HuH-7.5 (cell line): ENCODE measurements around the gene CCER1.

Source experiments
- DNase-seq: peaks from one replicate; pipeline ENCODE4 v3.0.0; 2011; ENCODE audit warnings: low spot score

Gene CCER1

DNA sequence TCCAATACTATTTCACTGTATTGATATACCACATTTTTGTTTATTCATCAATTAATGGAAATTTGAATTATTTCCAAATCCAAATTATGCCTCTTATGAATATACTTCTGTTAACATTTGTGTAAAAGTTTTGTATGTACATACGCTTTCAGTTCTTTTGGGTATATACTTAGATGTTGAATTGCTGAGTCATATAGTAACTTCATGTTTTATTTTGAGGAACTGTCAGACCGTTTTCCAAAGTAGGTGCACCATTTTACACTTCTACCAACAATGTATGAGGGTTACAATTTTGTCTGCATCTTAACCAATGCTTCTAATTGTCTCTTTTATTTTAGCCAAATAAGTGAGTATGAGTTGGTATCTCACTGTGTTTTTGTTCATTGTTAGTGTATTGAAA, 10.2 kb upstream of the CCER1 start:
- no peak for DNase-seq

DNA sequence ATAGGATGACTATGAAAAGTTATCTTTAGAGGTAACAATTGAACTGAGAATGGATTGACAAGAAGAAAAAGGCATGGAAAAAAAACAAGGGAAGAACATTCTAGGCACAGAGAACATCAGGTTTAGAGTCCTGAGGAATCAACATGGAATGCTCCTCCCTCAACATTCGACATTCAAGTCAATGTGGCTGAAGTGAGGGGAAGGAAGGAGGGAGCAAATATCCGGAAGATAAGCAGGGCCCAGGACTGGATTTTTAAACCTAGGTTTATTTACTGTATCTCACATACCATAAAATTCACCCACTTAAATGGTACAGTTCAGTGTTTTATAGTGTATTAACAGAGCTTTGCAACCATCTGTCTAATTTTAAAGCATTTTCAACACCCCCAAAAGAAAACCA, 9.6 kb upstream of the CCER1 start:
- DNase-seq, result no peak

DNA sequence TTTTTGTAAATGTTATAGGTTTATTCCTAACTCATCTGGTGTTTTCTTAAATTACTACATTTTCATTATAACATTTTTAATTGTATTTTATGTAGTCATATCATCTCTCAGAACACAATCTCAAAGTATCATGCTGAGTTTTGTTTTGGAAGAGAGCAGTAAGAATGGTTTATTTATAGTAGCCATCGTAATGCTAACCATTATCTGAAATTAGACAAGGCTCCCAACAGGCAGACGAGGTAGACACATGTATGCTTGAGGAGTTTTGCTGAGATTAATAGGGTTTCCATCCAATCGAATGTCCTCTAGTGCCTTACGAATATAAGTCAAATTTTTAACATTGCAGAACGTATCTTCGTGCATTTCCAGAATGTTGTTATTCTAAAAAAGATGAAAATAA, 9.0 kb upstream of the CCER1 start:
- DNase-seq, result no peak

DNA sequence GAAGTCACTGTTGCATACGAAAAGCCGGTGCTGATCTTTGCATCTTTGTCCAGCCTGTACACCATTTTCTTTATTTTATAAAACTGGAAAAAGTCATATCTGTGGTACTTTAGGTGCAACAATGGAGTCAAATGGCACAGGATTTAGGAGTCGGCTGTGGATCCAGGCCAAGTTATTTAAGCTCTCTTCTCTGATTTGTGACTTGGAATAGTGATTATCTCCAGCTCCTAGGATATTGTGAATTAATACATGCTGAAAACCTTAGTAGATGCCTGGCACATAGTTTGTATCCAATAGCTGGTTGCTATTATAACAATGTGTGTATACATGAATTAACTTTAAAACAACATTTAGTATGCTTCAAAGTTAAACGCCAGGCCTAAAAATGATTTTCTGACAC, 6.2 kb upstream of the CCER1 start:
- no peak for DNase-seq

DNA sequence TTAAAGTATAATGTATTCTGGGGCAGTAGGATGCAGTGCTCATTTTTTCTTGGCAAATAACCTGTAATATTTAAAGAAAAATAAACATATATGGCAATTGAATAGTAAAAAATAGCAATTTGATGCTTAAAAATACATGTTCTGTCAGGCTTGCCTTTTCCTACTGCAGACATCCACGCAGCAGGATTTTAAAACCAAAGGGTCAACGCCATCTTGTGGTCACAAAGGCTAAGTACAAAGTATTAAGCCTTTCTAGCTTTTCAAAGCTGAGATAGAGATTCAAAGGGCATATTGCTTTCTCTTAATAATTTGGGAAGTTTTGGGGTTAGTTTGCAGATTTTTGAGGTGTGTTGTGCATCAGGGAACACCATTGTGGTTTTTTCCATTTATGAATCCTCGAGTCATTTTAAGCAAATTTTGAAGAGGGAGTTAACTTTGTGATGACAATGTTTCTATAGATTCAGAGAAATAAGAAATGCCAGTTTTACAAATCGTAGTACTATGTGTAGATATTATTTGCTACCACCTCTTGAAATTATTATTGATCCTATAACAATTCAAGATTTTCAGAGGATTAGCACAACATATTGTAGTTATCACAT, 4.7 kb upstream of the CCER1 start:
- no peak for DNase-seq

DNA sequence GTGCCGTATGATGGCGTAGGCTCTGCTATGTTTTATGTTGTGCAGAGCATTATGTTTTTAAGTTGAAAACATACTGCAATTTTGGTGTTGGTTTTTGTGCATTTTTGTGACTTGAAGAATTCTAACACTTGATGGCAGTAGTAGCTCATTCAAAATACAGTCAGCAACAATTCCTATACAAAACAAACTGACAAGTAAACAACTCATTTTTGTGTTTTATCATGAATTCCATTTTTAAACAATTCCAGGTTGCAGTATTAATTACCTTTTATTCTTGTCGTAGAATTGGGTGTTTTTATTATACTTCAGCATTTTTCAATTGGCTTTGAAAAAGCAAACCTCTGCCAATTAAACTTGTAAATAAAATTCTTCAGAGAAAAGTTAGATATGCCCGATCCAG, 4.1 kb upstream of the CCER1 start:
- DNase-seq, result no peak

DNA sequence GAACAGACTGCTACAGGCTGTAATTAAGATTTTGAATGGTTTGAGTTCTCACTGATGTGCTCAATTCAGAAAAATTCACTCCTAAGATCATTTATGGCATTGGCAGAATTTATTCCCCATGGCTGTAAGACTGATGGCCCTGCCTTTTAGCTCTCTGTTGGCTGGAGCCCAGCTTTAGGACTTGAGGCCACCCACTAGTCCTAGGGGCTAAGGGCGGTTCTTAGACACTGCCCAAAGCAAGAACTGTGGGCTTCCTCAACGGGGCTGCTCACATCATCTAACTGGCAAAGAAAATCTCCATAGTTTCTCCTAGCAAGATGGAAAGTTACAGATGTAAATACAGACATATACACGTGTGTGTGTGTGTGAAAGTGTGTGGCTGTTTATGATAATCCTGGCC, 3.4 kb upstream of the CCER1 start:
- DNase-seq, result no peak

DNA sequence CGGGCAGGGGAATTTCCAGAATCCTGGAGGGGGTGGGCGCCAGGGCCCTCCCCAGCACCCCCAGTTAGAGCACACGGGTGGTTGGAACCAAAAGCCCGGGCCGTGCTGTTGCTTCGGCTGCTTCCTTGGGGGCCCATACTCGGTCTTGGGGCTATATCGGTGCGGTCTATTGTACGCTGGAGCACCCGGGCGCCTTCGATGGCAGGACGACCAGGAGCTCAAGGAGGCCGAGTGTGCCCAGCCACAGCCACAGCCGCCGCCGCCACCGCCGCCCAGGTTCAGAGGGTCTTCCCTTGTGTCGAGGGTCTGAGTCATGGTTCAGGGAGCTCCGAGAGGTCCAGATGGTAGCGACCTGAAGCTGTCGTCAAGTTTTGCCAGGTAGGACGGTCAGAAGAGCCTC, 548 bp downstream of the CCER1 start:
- no peak for DNase-seq

DNA sequence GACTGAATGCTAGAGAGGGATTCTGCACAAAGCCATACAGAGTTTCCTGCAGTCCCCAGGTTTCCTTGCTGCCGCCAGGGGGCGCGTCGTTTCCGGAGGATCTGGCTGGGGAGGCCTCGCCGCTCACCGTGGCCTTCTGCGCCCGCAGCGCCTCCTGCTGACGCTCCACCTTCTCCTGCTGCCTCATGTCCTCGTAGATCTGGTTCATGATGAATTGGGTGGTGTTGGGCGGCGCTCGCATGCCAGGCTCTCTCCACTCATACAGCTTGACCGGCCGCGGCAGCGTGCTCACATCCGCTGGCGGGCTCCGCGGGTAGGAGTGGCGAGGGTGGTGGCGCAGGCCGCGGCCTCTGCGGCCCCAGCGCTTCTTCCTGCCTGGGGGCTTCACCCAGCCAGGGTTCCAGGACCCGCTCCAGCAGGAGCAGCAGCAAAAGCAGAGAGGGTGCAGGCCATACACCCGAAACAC, 987 bp downstream of the CCER1 start:
- no peak for DNase-seq

DNA sequence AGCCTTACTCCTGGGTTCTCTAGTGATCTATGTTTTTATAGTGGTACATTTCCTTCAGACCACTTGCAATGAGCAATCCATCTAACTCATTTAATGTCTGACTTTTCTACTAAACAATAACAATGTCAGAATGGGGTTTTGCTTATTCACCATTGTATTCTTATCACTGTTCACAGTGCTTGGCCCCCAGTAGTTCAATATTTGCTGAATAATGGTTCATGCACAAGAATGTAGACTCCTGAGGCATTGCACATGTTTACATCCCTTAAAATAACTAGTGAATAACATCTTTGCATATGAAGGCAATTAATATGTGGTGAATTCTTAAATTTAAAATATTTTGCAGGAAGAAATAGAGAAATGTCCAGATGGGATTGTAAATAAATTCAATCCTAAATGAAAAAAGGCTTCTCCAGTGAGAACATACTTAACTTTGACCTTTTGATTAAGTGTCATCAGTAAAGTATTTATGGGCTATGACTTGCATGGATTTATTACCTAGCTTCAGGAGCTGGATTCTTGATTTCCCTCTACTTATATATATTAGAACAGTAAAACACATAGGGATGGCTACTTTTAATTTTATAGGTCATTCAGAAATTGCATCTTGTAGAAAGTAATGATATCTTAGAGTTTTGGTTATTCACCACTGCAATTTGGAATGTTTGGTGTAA, 3.4 kb downstream of the CCER1 start:
- DNase-seq, result no peak

DNA sequence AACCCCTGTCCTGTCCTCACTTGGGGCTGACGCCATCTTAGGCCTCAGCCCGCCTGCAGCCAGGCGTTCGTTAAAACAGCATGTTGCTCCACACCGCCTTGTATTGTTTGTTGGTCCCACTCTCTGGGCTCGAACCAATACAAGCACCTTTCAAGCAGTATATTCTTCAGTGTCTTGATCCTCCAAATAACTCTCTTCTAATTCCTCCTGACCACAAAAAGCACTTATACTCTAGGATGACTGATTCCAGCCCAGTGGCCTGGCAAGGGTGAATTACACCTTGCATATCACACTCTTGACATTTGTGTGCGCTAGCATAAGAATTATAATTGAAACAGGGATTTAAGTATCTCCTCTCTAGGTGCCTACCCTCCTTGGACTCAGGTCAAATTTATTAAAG, 7.1 kb downstream of the CCER1 start:
- DNase-seq, result no peak

DNA sequence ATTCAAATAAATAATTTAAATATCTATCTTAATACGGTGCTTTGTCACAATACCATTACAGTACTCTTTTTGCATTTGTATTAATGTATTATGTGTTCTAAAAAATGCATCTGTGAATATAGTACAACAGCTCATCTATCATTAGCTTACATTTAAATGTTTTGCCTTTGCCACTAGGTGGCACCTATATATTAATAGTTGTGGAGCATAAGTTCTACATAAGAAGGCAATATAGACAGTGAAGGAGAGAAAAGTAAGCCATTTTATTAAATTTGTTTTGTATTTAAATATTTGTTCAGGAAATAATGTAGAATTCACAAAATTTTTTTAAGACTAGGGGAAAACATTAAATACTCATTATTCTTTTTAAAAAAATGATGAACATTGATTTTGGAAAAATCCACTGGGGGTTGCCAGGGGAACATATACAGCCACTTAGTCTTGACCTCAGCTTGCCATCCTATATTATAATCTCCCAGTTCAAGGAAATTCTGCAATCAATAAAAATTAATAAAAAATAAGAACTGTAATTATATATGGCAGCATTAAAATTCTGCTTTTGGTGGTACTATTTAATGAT, 9.8 kb downstream of the CCER1 start:
- no peak for DNase-seq

DNA sequence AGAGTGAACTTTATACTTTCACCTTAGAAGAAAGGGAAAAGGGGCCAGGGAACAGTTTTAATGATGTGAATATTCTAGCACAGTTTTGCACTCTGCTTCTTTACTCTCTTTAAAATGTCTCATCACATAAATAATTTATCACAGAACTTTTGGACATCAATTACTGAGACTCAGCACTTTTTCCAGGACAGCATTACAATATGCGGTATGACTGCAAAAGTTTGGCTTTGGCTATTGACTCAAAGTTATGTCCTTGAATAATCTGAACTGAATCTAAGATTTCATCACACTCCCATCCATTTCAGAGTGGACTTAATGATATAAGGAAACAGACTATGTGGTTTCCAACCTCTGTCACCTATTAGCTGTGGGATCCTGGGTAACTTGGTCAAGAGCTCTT, 11.7 kb downstream of the CCER1 start:
- DNase-seq, result no peak

DNA sequence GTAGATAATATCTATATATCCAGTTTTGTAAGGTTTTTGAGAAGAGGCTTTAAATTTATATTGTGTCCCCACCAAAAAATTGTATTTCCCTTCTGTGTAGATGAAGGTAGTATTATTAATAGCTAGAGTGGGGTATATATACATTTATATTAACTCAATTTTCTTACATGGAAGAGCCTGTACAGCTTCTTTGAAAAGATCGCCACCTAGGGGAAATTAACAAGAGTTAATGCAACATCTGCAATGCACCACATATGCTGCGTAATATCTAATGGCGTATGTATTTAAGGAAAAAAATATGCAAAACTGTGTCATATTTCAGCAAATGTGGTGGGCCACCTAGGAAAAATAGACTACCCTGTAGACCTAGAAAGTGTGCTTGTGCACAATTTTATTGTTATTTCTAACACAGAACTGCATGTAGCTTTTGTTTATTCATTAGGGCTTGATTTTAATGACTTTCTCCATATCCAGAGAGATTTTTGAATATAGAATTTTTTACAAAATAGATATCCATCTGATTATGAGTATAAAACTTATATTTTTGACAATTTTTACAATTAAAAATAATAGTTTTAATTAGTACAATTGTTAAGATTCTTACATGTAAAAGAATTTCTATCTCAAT, 14.0 kb downstream of the CCER1 start:
- DNase-seq, result no peak

DNA sequence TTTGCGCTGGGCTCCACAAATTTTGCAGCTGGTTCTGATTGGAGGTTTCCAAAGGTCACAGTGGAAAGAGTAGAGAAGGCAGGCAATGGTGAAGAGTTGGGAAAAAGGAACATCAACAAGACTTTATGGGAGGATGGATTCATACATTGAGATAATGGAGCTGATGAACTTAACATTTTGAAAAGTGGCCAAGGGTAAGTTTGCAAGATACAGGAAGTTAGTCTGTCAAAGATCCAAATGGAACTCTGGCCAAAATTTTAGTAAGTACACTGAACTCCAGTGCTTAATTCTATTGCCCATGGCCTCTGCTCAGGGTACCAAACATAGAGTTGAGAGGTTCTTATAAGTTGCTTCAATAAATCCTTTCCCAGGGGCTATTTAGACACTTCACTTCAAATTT, 15.6 kb downstream of the CCER1 start:
- no peak for DNase-seq

DNA sequence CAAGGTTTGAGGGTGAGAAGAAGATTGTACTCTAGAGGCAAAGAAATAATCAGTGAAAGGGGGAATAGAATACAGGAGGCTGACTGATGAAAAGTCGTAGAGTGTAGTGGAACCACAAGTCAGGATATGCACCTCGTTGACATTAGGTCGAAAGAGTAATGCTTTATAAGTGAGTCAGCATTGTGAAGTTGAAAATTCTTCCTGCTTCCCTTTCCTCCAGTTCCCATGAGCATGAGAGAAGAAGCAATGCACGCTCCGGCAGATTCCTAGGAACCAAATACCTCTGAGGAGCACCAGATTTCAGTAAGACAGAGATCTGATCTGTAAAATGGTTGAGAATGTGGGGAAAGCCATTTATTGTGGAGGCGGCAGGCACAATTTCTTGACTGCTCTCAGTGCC, 16.5 kb downstream of the CCER1 start:
- DNase-seq, result no peak

DNA sequence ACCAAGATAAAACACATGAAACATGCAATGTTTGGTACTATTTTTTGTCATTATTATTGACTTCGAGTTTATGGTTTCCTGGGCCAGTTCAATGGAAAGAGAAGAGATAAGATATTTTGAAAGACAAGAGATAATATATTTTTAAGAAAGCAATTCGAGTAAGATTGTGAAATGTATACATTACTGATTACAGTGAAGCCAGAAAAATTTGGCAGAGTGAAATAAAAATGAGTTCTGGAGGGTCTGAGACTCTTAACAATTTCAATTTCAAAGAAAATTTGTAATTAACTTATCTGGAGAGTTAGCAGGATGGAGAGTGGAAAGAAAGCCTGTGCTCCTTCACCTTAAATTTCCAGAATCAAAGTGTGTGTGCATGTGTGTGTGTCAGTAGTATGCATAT, 17.3 kb downstream of the CCER1 start:
- no peak for DNase-seq

DNA sequence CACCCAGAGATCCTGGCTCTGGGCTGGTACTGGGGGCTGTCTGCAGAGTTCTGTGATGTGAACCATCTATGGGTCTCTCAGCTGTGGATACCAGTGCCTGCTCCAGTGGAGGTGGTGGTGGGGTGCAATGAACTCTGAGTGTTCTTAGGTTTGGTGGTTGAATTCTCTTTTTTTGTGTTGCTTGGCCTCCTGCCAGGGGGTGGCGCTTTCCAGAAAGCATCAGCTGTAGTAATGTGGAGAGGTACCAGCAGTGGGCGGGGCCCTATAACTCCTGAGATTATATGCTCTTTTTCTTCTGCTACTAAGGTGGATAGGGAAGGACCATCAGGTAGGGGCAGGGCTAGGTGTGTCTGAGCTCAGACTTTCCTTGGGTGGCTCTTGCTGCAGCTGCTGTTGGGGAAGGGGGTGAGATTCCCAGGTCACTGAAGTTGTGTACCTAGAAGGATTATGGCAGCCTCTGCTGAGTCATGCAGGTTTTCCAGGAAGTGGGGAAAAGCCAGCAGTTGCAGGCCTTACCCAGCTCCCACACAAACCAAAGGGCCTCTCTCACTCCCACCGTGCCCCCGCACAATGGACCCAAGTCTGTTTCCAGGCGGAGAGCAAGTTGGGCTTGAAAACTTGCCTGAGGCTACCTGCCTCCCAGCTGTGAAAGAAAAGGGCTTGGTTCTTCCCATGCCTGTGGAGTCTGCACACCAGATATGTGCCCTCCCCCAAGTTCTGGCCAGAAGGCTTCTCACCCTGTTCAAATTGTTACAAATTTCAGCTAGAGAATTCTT, 18.6 kb downstream of the CCER1 start:
- no peak for DNase-seq

DNA sequence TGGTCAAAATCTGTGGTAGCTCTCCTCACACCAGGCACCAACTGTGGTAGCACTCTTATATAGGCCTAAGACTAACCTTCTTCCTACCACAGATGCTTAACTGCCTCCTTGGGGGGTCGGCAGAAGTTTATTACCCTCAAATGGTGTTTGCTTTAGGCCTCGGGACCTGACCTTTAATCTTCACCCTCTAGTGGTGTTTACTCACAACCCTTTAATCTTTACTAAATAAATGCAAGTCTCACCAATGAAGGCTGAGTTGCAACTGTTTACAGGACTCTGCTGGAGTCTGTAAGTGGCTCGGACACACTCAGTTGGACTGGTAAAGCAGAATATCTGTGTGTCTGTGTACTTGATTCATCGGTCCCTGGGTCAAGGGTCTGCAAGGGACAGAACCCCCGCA, 29.4 kb downstream of the CCER1 start:
- DNase-seq, result no peak

DNA sequence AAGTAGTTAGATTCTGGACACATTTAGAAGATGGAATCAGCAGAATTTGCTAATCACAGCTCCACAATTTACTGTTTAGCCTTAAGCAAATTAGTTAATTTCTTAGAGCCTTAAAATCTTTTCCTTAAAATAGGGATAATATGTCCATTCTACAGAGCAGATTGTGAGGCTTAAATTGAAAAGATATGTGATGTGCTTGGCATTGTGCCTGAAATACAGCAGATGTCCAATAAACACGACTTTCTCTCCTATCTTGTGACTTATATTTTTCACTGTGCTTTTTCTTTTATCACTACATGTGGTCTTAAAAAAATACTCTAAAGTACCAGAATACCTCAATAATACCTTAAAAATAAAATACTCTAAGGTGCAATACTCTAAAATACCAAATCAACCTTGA, 30.6 kb downstream of the CCER1 start:
- no peak for DNase-seq

DNA sequence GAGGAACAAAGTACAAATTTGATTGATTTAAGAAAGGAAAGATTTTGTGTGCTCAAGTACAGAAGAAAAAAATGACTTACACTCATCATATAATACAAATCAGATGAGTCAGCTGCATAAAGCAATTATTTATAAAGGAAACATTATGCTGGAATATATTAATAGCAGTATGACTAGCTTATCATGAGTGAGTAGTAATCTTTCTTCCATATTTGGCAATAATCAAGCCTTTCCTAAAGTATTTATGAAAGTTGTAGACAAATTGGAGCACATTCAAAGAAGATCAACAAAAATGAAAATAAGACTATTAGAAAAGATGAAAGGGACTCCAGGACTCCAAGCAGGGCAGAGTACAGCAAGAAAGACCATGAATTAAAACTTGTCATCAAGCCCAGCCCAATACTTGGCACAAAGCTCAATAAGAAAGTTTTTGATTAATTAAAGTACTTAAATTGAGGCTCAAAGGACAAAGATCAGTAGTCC, 32.8 kb downstream of the CCER1 start:
- DNase-seq, result no peak

DNA sequence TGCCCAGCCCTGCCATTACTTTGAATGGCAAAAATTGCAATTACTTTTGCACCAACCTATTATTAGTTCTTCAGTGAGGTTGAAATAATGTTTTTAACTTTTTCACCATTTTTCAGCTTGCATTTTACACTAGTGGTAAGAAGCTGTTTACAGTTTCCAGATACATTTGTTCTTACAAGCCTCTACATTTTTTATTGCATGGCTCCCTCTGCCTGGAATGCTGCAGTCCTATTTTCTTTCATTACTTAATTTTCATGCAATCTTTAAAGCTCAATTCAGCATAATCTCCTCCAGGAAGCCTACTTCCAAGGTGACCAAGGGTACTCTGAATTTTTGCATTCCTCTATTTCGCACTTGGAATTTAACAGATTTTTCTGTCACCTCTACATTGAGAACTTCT, 33.4 kb downstream of the CCER1 start:
- no peak for DNase-seq

DNA sequence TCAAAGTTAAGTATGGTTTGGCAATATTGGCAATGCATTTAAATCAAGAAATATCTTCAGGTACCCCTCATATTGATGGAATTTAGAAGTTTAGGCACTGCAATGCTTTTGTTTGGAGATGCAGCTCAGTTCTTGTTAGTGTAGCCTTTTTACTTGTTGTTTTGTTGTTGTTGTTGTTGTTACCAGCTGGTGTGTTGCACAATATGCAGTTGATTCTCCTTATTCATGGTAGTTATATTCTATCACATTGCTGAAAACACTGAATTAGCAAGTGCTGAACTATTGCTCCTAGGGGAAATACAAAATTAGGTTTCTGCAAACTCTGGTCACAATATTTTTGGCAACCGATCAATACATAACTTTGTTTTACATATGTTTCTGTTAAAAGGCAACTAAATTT, 34.8 kb downstream of the CCER1 start:
- no peak for DNase-seq
